K562 (cell line): Measurements from ENCODE around the gene HDAC10. TPM values are rescaled to one million over a fixed set of nuclear protein-coding genes. Genes with fewer than 3 reads are reported as not detected.

Experiments used
- ATAC-seq: fragments of 200-7000 bp; cut with Tn5 transposase; 3 replicates; pipeline ENCODE4 v1.9.1; 2020; ENCODE audit warnings: moderate library complexity
- BruUV-seq: library from RNA; stranded (reverse); fragments of 400-500 nt; replicated peaks from 2 replicates; lab custom pipeline; 2021; lab: Mats Ljungman, UMichigan
- CTCF ChIA-PET: fragments of 300-600 bp; formaldehyde crosslinking; extraction: SDS; loops from one replicate; lab custom pipeline; 2021; ENCODE audit warnings: low intra/inter-chr PET ratio; lab: Yijun Ruan, JAX
- POLR2A ChIA-PET: fragments of 300-600, 350-650 bp; sonication (Branson Sonifier 250); formaldehyde crosslinking; extraction: SDS; loops from one replicate; lab custom pipeline; 2021; ENCODE audit warnings: antibody characterized with exemption, inconsistent platforms; lab: Yijun Ruan, JAX
- DNase-seq, 4 experiments: peaks; one replicate each; pipeline versions ENCODE4 v3.0.0 to v3.0.0-alpha.2; 2011 to 2018; ENCODE audit warnings: low spot score in 3 of 4, mixed read lengths in 3 of 4; ENCODE audit errors: extremely low read depth in 1 of 4
- FAIRE-seq: peaks from 2 replicates; lab custom pipeline; 2011; peaks lifted over from hg19 to GRCh38; lab: Jason Lieb, UNC
- H2AFZ ChIP-seq: 2 replicates; pipeline ENCODE4 v1.6.0; 2011; ENCODE audit warnings: low read depth, low read length, control low read depth, inconsistent platforms
- H3K27ac ChIP-seq: fragments of 200-600 bp; 3 replicates; pipeline ENCODE4 v1.8.0; 2011; ENCODE audit warnings: low read depth, mild to moderate bottlenecking, control low read depth, inconsistent platforms, low read length, moderate library complexity, mixed read lengths; ENCODE audit errors: extremely low read depth
- H3K27me3 ChIP-seq, 2 experiments: fragments of 300-600 bp in 1 of 2; 2 replicates in 1 of 2; 3 replicates in 1 of 2; pipeline versions ENCODE4 v1.6.0 to v1.8.0; 2011; ENCODE audit warnings: inconsistent platforms in 2 of 2, low read length in 2 of 2, mild to moderate bottlenecking in 1 of 2, mixed read lengths in 1 of 2, moderate library complexity in 1 of 2; ENCODE audit not compliant: control insufficient read depth in 2 of 2, insufficient read depth in 2 of 2
- H3K36me3 ChIP-seq: fragments of 300-600 bp; 3 replicates; pipeline ENCODE4 v1.8.0; 2011; ENCODE audit warnings: mild to moderate bottlenecking, low read length, inconsistent platforms; ENCODE audit not compliant: control insufficient read depth, insufficient read depth
- H3K4me1 ChIP-seq, 2 experiments: fragments of 200-600 bp in 1 of 2; replicated peaks in 1 of 2; 2 replicates in 1 of 2; 3 replicates in 1 of 2; pipeline versions ENCODE4 v1.5.1 to v1.8.0; 2011; ENCODE audit warnings: inconsistent platforms in 2 of 2, low read length in 2 of 2, mild to moderate bottlenecking in 1 of 2, mixed read lengths in 1 of 2, moderate library complexity in 1 of 2; ENCODE audit not compliant: control insufficient read depth in 2 of 2, insufficient read depth in 2 of 2
- H3K4me2 ChIP-seq: 2 replicates; pipeline ENCODE4 v1.6.1; 2011; ENCODE audit warnings: low read length, control low read depth, inconsistent platforms, mixed read lengths; ENCODE audit not compliant: insufficient read depth
- H3K4me3 ChIP-seq: fragments of 200-600 bp; sonication (generic), shearing (Covaris generic); 2 replicates; pipeline ENCODE4 v1.5.1; 2016; ENCODE audit warnings: control low read depth, inconsistent platforms
- H3K79me2 ChIP-seq: fragments of 200-600 bp; 3 replicates; pipeline ENCODE4 v1.8.0; 2011; ENCODE audit warnings: low read length, inconsistent platforms; ENCODE audit not compliant: control insufficient read depth, insufficient read depth
- H3K9ac ChIP-seq, 2 experiments: 2 replicates each; pipeline versions ENCODE4 v1.6.0 to v1.6.1; 2011; ENCODE audit warnings: low read depth in 2 of 2, low read length in 2 of 2, control low read depth in 1 of 2, inconsistent platforms in 1 of 2, mild to moderate bottlenecking in 1 of 2, mixed read lengths in 1 of 2; ENCODE audit not compliant: insufficient read depth in 1 of 2
- H3K9me1 ChIP-seq: one replicate; pipeline ENCODE4 v1.6.0; 2011; ENCODE audit warnings: inconsistent platforms, mild to moderate bottlenecking, low read length, moderate library complexity; ENCODE audit not compliant: control insufficient read depth, insufficient read depth
- H3K9me3 ChIP-seq: replicated peaks from 2 replicates; pipeline ENCODE4 v1.5.1; 2011; ENCODE audit warnings: low read depth, low read length, inconsistent platforms; ENCODE audit not compliant: control insufficient read depth, insufficient read depth
- H4K20me1 ChIP-seq: replicated peaks from 2 replicates; pipeline ENCODE4 v1.6.1; 2011; ENCODE audit warnings: low read length, inconsistent platforms, mixed read lengths; ENCODE audit not compliant: control insufficient read depth, insufficient read depth
- ELF4 ChIP-seq: fragments of 450-650 bp; formaldehyde crosslinking; IDR thresholded peaks from 2 replicates; pipeline ENCODE4 v1.4.0; 2022; ENCODE audit warnings: missing genetic modification characterization
- POLR2G ChIP-seq: fragments of 200-400 bp; formaldehyde crosslinking; IDR thresholded peaks from 2 replicates; pipeline ENCODE4 v1.6.1; 2017; ENCODE audit warnings: low read depth, mild to moderate bottlenecking, antibody characterized with exemption, low read length, moderate library complexity
- PURB ChIP-seq: sonication (generic); formaldehyde crosslinking; IDR thresholded peaks from 2 replicates; pipeline ENCODE4 v1.9.0; 2021; ENCODE audit warnings: low read depth, mild to moderate bottlenecking, missing genetic modification reagents
- RCOR1 ChIP-seq, 2 experiments: IDR thresholded peaks; 2 replicates each; pipeline ENCODE4 v1.6.1; 2012; ENCODE audit warnings: low read depth in 2 of 2, low read length in 2 of 2, borderline replicate concordance in 1 of 2, improper control_type of control experiment in 1 of 2
- SAFB2 ChIP-seq: fragments of 200-400 bp; formaldehyde crosslinking; IDR thresholded peaks from 2 replicates; pipeline ENCODE4 v1.6.1; 2018; ENCODE audit warnings: borderline replicate concordance, low read length, low read depth, moderate library complexity; ENCODE audit not compliant: severe bottlenecking
- SP1 ChIP-seq: sonication (generic); formaldehyde crosslinking; IDR thresholded peaks from 2 replicates; pipeline ENCODE4 v1.8.1; 2022; ENCODE audit warnings: mild to moderate bottlenecking, missing genetic modification reagents
- SP2 ChIP-seq: IDR thresholded peaks from 2 replicates; pipeline ENCODE4 v1.6.1; 2011; ENCODE audit warnings: mild to moderate bottlenecking, low read depth, low read length, moderate library complexity; ENCODE audit not compliant: poor library complexity, severe bottlenecking; ENCODE audit errors: extremely low read depth
- TRIM24 ChIP-seq, 2 experiments: fragments of 450-650 bp; IDR thresholded peaks; 2 replicates each; pipeline ENCODE4 v1.6.1; 2016
- U2AF1 ChIP-seq: fragments of 200-400 bp; formaldehyde crosslinking; optimal IDR thresholded peaks from 2 replicates; pipeline ENCODE3; 2017; ENCODE audit warnings: mild to moderate bottlenecking, low read depth, low read length, moderate library complexity
- XRCC4 ChIP-seq: IDR thresholded peaks from one replicate; pipeline ENCODE4 v1.6.1; 2011; ENCODE audit not compliant: insufficient read depth, insufficient read length; ENCODE audit errors: extremely low read depth
- ZNF324 ChIP-seq: fragments of 250-450 bp; sonication (Bioruptor Pico); IDR thresholded peaks from 2 replicates; pipeline ENCODE4 v1.4.0; 2020; ENCODE audit warnings: mild to moderate bottlenecking
- WGBS: fragments of 100-300 bp; shearing (Covaris generic); methylation state at CpG from one replicate; pipeline ENCODE4 v1.1.6; 2016; ENCODE audit warnings: low coverage, mixed read lengths; ENCODE audit not compliant: insufficient coverage; ENCODE audit errors: missing lambda C conversion rate; 5-methylcytosine and 5-hydroxymethylcytosine counted together
- in situ Hi-C: fragments of 300-500 bp; cut with MboI; formaldehyde crosslinking; loops from 4 replicates; pipeline ENCODE4 v1.15.0; 2018; ENCODE audit warnings: inconsistent platforms, mixed read lengths
- intact Hi-C: fragments of 100-400 bp; cut with micrococcal nuclease; formaldehyde crosslinking; loops from 2 replicates; pipeline ENCODE4 v1.14.2; 2022
- polyA plus RNA-seq, 8 experiments: library from polyadenylated mRNA; depleted of rRNA in 4 of 8; stranded (reverse) in 5 of 8; unstranded in 3 of 8; fragments of >200 nt; fragmentation: Nextera tagmentation in 2 of 8; fragmentation: Illumina TruSeq in 1 of 8; extraction: Ambion mirVana in 2 of 8; extraction: Trizol in 1 of 8; gene quantifications; 2 replicates each; pipeline versions ENCODE4 v1.2.1 to v1.2.3, GENCODE V29; 2011 to 2014; ENCODE audit warnings: inconsistent platforms in 1 of 8, missing spikeins in 1 of 8
- total RNA-seq, 7 experiments: library from RNA; depleted of rRNA in 6 of 7; stranded (reverse); fragments of >200 nt in 6 of 7; fragmentation: Illumina TruSeq in 2 of 7; extraction: Trizol in 2 of 7; gene quantifications; 2 replicates each; pipeline versions ENCODE4 v1.2.1 to v1.2.3, GENCODE V29; 2011 to 2021; ENCODE audit warnings: low replicate concordance in 1 of 7
- TF ChIP-seq, protein P1 (sequence below): sonication (generic); formaldehyde crosslinking; IDR thresholded peaks from 2 replicates; pipeline ENCODE4 v1.8.1; 2023; ENCODE audit warnings: mild to moderate bottlenecking, missing genetic modification reagents
- TF ChIP-seq, protein P2 (sequence below): fragments of 450-650 bp; IDR thresholded peaks from 2 replicates; pipeline ENCODE4 v1.6.1; 2017; ENCODE audit warnings: antibody characterized with exemption
- TF ChIP-seq, protein P3 (sequence below): fragments of 250-450 bp; sonication (Bioruptor Pico); IDR thresholded peaks from 2 replicates; pipeline ENCODE4 v1.8.0; 2022; ENCODE audit warnings: moderate library complexity, mild to moderate bottlenecking, inconsistent platforms
- TF ChIP-seq, protein P4 (sequence below): fragments of 150-350 bp; conservative IDR thresholded peaks from 2 replicates; pipeline ENCODE4 v1.6.1; 2014; ENCODE audit warnings: low read length

Gene HDAC10
- total and polyA plus RNA-seq, 9 of the 15 experiments (the other 6 are each of a cell fraction or from before 2014, with no cell fraction given): 0.10 to 44.2 (median 6.5) TPM

DNA sequence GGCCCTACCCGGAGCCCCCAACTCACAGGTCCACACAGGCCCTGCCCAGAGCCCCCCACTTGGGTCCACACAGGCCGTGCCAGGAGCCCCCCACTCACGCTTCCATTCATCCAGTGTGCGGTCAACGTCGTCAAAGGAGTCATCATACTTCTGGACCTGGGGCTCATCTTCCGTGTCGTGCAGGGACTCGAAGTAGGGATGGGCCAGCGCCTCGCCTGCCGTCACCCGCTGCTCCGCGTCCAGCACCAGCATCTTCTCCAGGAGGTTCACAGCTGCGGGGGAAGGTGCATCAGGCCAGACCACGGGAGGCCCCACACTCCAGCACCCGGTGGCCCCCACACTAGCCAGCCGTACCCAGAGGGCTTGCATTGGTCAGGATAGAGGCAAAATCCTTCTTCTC, 4.0 kb upstream of the HDAC10 start:
- Histone ChIP-seq H3K27ac (no peak overlapping the region), H3K36me3 (peaks cover 60% of the 10 kb centered on the region; the same call in 1 of the 3 replicates), H3K4me3 (no peak overlapping the region), H3K9me1 (no peaks in the 10 kb centered on the region), H3K79me2 (peaks cover 25% of the 10 kb centered on the region), H3K4me1 (peaks cover 0 to 93% of the 10 kb centered on the region in 2 experiments; a peak in 4 of 5 replicates), H3K27me3 (no peaks in the 10 kb centered on the region), H3K4me2 (no peak overlapping the region), H2AFZ (no peak overlapping the region), H3K9me3 (no peaks in the 10 kb centered on the region), H4K20me1 (no peaks in the 10 kb centered on the region), H3K9ac (no peak overlapping the region)
- BruUV-seq: no TSS peak
- DNase-seq: no peak
- WGBS: 92% methylated on average over 14 of the region's 19 CpGs
- intact Hi-C loops: no loop called here
- no peak for ATAC-seq
- in situ Hi-C loops: no loop called here
- no peak for FAIRE-seq
- CTCF ChIA-PET: no interaction called here
- POLR2A ChIA-PET: no interaction called here
- TF ChIP-seq, protein P1, sequence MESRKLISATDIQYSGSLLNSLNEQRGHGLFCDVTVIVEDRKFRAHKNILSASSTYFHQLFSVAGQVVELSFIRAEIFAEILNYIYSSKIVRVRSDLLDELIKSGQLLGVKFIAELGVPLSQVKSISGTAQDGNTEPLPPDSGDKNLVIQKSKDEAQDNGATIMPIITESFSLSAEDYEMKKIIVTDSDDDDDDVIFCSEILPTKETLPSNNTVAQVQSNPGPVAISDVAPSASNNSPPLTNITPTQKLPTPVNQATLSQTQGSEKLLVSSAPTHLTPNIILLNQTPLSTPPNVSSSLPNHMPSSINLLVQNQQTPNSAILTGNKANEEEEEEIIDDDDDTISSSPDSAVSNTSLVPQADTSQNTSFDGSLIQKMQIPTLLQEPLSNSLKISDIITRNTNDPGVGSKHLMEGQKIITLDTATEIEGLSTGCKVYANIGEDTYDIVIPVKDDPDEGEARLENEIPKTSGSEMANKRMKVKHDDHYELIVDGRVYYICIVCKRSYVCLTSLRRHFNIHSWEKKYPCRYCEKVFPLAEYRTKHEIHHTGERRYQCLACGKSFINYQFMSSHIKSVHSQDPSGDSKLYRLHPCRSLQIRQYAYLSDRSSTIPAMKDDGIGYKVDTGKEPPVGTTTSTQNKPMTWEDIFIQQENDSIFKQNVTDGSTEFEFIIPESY (CRISPR knock-in tag): peak; percentile 19; the same call in 1 of the 2 replicates
- TF ChIP-seq, protein P2, sequence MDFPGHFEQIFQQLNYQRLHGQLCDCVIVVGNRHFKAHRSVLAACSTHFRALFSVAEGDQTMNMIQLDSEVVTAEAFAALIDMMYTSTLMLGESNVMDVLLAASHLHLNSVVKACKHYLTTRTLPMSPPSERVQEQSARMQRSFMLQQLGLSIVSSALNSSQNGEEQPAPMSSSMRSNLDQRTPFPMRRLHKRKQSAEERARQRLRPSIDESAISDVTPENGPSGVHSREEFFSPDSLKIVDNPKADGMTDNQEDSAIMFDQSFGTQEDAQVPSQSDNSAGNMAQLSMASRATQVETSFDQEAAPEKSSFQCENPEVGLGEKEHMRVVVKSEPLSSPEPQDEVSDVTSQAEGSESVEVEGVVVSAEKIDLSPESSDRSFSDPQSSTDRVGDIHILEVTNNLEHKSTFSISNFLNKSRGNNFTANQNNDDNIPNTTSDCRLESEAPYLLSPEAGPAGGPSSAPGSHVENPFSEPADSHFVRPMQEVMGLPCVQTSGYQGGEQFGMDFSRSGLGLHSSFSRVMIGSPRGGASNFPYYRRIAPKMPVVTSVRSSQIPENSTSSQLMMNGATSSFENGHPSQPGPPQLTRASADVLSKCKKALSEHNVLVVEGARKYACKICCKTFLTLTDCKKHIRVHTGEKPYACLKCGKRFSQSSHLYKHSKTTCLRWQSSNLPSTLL: no peak
- no peak for TF ChIP-seq TRIM24 (IDR thresholded peaks at IDR 0.05)
- TF ChIP-seq POLR2G: peak; percentile 4; the same call in 1 of the 2 replicates
- no peak for TF ChIP-seq ELF4 (CRISPR knock-in tag)
- no peak for TF ChIP-seq SAFB2
- no peak for TF ChIP-seq RCOR1 (IDR thresholded peaks at IDR 0.05; ENCODE audit: borderline replicate concordance in 1 of 2, low read depth in 2 of 2, low read length in 2 of 2)
- TF ChIP-seq U2AF1: no peak
- TF ChIP-seq ZNF324 (CRISPR knock-in tag): no peak
- TF ChIP-seq, protein P3, sequence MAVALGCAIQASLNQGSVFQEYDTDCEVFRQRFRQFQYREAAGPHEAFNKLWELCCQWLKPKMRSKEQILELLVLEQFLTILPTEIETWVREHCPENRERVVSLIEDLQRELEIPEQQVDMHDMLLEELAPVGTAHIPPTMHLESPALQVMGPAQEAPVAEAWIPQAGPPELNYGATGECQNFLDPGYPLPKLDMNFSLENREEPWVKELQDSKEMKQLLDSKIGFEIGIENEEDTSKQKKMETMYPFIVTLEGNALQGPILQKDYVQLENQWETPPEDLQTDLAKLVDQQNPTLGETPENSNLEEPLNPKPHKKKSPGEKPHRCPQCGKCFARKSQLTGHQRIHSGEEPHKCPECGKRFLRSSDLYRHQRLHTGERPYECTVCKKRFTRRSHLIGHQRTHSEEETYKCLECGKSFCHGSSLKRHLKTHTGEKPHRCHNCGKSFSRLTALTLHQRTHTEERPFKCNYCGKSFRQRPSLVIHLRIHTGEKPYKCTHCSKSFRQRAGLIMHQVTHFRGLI: no peak
- no peak for TF ChIP-seq SP1 (CRISPR knock-in tag)
- TF ChIP-seq, protein P4, sequence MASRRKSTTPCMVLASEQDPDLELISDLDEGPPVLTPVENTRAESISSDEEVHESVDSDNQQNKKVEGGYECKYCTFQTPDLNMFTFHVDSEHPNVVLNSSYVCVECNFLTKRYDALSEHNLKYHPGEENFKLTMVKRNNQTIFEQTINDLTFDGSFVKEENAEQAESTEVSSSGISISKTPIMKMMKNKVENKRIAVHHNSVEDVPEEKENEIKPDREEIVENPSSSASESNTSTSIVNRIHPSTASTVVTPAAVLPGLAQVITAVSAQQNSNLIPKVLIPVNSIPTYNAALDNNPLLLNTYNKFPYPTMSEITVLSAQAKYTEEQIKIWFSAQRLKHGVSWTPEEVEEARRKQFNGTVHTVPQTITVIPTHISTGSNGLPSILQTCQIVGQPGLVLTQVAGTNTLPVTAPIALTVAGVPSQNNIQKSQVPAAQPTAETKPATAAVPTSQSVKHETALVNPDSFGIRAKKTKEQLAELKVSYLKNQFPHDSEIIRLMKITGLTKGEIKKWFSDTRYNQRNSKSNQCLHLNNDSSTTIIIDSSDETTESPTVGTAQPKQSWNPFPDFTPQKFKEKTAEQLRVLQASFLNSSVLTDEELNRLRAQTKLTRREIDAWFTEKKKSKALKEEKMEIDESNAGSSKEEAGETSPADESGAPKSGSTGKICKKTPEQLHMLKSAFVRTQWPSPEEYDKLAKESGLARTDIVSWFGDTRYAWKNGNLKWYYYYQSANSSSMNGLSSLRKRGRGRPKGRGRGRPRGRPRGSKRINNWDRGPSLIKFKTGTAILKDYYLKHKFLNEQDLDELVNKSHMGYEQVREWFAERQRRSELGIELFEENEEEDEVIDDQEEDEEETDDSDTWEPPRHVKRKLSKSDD: no peak
- no peak for TF ChIP-seq SP2
- TF ChIP-seq PURB (CRISPR knock-in tag): no peak
- TF ChIP-seq XRCC4: no peak
